GM23338 (cell line): ENCODE measurements around the gene SCNN1B. TPM values are rescaled to one million over a fixed set of nuclear protein-coding genes. Genes with fewer than 3 reads are reported as not detected.

Experiments used
- ATAC-seq: fragments of 200-7000 bp; cut with Tn5 transposase; 3 replicates; pipeline ENCODE4 v1.9.1; 2020
- DNase-seq: peaks from one replicate; pipeline ENCODE4 v3.0.0-alpha.2; 2015; ENCODE audit warnings: low spot score
- H2AFZ ChIP-seq: fragments of 200-600 bp; sonication (generic); 2 replicates; pipeline ENCODE4 v1.8.0; 2016; ENCODE audit warnings: antibody characterized with exemption, mild to moderate bottlenecking, moderate library complexity
- H3F3A ChIP-seq: fragments of 200-600 bp; sonication (generic); replicated peaks from 2 replicates; pipeline ENCODE4 v1.8.0; 2017; ENCODE audit warnings: antibody characterized with exemption, mixed run types, low read depth
- H3K27ac ChIP-seq: fragments of 200-600 bp; sonication (generic); 2 replicates; pipeline ENCODE4 v1.6.1; 2016; ENCODE audit warnings: low read depth
- H3K27me3 ChIP-seq: fragments of 200-600 bp; sonication (generic); 2 replicates; pipeline ENCODE4 v1.8.0; 2016; ENCODE audit warnings: mild to moderate bottlenecking, mixed run types, moderate library complexity; ENCODE audit not compliant: insufficient read depth
- H3K36me3 ChIP-seq: fragments of 200-600 bp; sonication (generic); 2 replicates; pipeline ENCODE4 v1.8.0; 2016; ENCODE audit warnings: mild to moderate bottlenecking; ENCODE audit not compliant: insufficient read depth
- H3K4me1 ChIP-seq: fragments of 200-600 bp; sonication (generic); 2 replicates; pipeline ENCODE4 v1.8.0; 2016; ENCODE audit warnings: mild to moderate bottlenecking, moderate library complexity; ENCODE audit not compliant: insufficient read depth
- H3K4me2 ChIP-seq: fragments of 200-600 bp; sonication (generic); 2 replicates; pipeline ENCODE4 v1.7.1; 2017; ENCODE audit warnings: mixed run types
- H3K4me3 ChIP-seq: fragments of 200-600 bp; sonication (generic); 2 replicates; pipeline ENCODE4 v1.6.1; 2016; ENCODE audit warnings: mixed run types
- H3K79me2 ChIP-seq: fragments of 200-600 bp; sonication (generic); replicated peaks from 2 replicates; pipeline ENCODE4 v1.8.0; 2017; ENCODE audit warnings: mild to moderate bottlenecking; ENCODE audit not compliant: insufficient read depth
- H3K9me2 ChIP-seq: fragments of 200-600 bp; sonication (generic); 2 replicates; pipeline ENCODE4 v1.8.0; 2017; ENCODE audit not compliant: insufficient read depth
- H4K20me1 ChIP-seq: fragments of 200-600 bp; sonication (generic); replicated peaks from 2 replicates; pipeline ENCODE4 v1.8.0; 2017; ENCODE audit warnings: mild to moderate bottlenecking; ENCODE audit not compliant: insufficient read depth
- H3K27ac Mint-ChIP-seq: 2 replicates; pipeline ENCODE4 v1.8.0; 2020; ENCODE audit warnings: inconsistent platforms, mild to moderate bottlenecking, moderate library complexity, mixed read lengths
- H3K27me3 Mint-ChIP-seq: 3 replicates; pipeline ENCODE4 v1.8.0; 2022; ENCODE audit warnings: low read depth, mild to moderate bottlenecking, moderate library complexity, mixed read lengths, inconsistent platforms; ENCODE audit not compliant: insufficient read depth, poor library complexity
- H3K36me3 Mint-ChIP-seq: 3 replicates; pipeline ENCODE4 v1.8.0; 2021; ENCODE audit warnings: low read depth, mild to moderate bottlenecking, inconsistent platforms, moderate library complexity, mixed read lengths
- H3K4me1 Mint-ChIP-seq: 3 replicates; pipeline ENCODE4 v1.8.0; 2020; ENCODE audit warnings: mild to moderate bottlenecking, inconsistent platforms, mixed read lengths
- H3K4me3 Mint-ChIP-seq: 3 replicates; pipeline ENCODE4 v1.8.0; 2021; ENCODE audit warnings: moderate library complexity, mild to moderate bottlenecking, inconsistent platforms, mixed read lengths
- H3K9me3 Mint-ChIP-seq: 3 replicates; pipeline ENCODE4 v1.8.0; 2020; ENCODE audit warnings: moderate library complexity, mild to moderate bottlenecking, inconsistent platforms, mixed read lengths
- CREB1 ChIP-seq: fragments of 250-450 bp; sonication (Bioruptor Pico); IDR thresholded peaks from 2 replicates; pipeline ENCODE4 v1.5.0; 2020; ENCODE audit warnings: low read depth, mild to moderate bottlenecking, moderate library complexity
- EZH2 ChIP-seq: fragments of 200-600 bp; sonication (generic); IDR thresholded peaks from one replicate; pipeline ENCODE4 v1.8.0; 2017; ENCODE audit warnings: antibody characterized with exemption, mild to moderate bottlenecking, low read depth; ENCODE audit not compliant: unreplicated experiment
- EZH2phosphoT487 ChIP-seq: fragments of 200-600 bp; sonication (generic); IDR thresholded peaks from one replicate; pipeline ENCODE4 v1.8.1; 2018; ENCODE audit warnings: antibody characterized with exemption; ENCODE audit not compliant: unreplicated experiment
- JUNB ChIP-seq: IDR thresholded peaks from one replicate; pipeline ENCODE4 v1.6.1; 2016; ENCODE audit warnings: antibody characterized with exemption; ENCODE audit not compliant: unreplicated experiment
- NANOG ChIP-seq: IDR thresholded peaks from 2 replicates; pipeline ENCODE4 v1.6.1; 2016; ENCODE audit warnings: antibody characterized with exemption, borderline replicate concordance
- POLR2AphosphoS5 ChIP-seq: IDR thresholded peaks from 2 replicates; pipeline ENCODE4 v1.6.1; 2016; ENCODE audit warnings: antibody characterized with exemption, low read depth
- STAT1 ChIP-seq: IDR thresholded peaks from one replicate; pipeline ENCODE4 v1.6.1; 2016; ENCODE audit warnings: antibody characterized with exemption; ENCODE audit not compliant: unreplicated experiment
- ZNF114 ChIP-seq: fragments of 250-450 bp; sonication (Bioruptor Pico); IDR thresholded peaks from 2 replicates; pipeline ENCODE4 v1.5.0; 2020; ENCODE audit warnings: mild to moderate bottlenecking, moderate library complexity
- ZNF331 ChIP-seq: fragments of 250-450 bp; sonication (Bioruptor Pico); IDR thresholded peaks from 2 replicates; pipeline ENCODE4 v1.5.0; 2020; ENCODE audit warnings: low read depth, mild to moderate bottlenecking, moderate library complexity
- polyA plus RNA-seq: library from polyadenylated mRNA; unstranded; fragments of >200 nt; fragmentation: Nextera tagmentation; extraction: Ambion mirVana; gene quantifications from 2 replicates; pipeline ENCODE4 v1.2.1, GENCODE V29; 2016
- total RNA-seq: library from RNA; depleted of rRNA; stranded (reverse); fragments of >200 nt; shearing (Covaris generic); gene quantifications from 2 replicates; pipeline ENCODE4 v1.2.3, GENCODE V29; 2014
- TF ChIP-seq, protein P1 (sequence below): fragments of 250-450 bp; sonication (Bioruptor Pico); IDR thresholded peaks from 2 replicates; pipeline ENCODE4 v1.5.0; 2020; ENCODE audit warnings: mild to moderate bottlenecking, moderate library complexity
- TF ChIP-seq, protein P2 (sequence below): IDR thresholded peaks from 2 replicates; pipeline ENCODE4 v1.6.1; 2016; ENCODE audit warnings: antibody characterized with exemption
- TF ChIP-seq, protein P3 (sequence below): IDR thresholded peaks from one replicate; pipeline ENCODE4 v1.6.1; 2018; ENCODE audit warnings: antibody characterized with exemption; ENCODE audit not compliant: unreplicated experiment
- TF ChIP-seq, protein P4 (sequence below), 2 experiments: fragments of 200-600 bp in 1 of 2; sonication (generic) in 1 of 2; conservative IDR thresholded peaks; 2 replicates each; pipeline versions ENCODE4 v1.5.1 to v1.6.1; 2016 to 2017; ENCODE audit warnings: antibody characterized with exemption in 2 of 2, low read depth in 2 of 2, mild to moderate bottlenecking in 2 of 2, moderate library complexity in 1 of 2

SCNN1B gene
- total and polyA plus RNA-seq, 2 experiments from 2014 or later = 0.78 to 1.1 TPM

DNA sequence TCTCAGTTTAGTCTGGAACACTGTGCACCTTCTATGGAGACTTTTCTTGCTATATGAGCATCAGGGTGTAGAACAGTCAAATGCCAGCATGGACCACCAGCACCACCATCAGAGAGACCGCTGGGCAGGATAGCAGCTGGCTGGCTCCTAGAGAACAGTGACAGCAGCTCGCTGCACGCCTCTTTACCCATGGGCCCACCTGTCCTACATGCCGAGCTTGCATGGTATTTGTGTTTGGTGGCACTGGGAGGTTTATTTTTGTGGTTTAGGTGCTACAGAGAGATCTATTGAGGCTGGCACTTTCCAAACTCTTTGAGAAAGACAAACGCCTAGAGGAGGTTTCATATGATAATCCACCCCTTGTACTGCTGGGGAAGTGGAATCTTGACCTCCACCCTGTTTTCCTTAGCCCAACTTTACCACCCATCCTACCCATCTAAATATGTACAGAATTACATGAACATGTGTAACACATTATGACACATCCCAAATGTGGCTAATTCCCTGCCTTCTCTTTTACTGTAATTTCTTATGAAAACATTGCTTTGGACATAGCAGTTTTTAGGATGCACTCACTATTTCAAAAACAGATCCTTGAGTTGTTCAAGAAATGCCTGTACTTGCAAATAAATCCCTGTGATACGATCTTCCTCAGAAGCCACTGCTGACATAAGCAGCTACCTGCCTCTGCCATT is 104.6 kb downstream of the SCNN1B start:
- H3K4me1 ChIP-seq = peaks cover 16% of the 10 kb centered on the region
- TF ChIP-seq STAT1 (no peak), ZNF114 (no peak), JUNB (no peak), NANOG (no peak), EZH2phosphoT487 (no peak), EZH2 (no peak), POLR2AphosphoS5 (no peak), ZNF331 (no peak), CREB1 (no peak)
- TF ChIP-seq, protein P1, sequence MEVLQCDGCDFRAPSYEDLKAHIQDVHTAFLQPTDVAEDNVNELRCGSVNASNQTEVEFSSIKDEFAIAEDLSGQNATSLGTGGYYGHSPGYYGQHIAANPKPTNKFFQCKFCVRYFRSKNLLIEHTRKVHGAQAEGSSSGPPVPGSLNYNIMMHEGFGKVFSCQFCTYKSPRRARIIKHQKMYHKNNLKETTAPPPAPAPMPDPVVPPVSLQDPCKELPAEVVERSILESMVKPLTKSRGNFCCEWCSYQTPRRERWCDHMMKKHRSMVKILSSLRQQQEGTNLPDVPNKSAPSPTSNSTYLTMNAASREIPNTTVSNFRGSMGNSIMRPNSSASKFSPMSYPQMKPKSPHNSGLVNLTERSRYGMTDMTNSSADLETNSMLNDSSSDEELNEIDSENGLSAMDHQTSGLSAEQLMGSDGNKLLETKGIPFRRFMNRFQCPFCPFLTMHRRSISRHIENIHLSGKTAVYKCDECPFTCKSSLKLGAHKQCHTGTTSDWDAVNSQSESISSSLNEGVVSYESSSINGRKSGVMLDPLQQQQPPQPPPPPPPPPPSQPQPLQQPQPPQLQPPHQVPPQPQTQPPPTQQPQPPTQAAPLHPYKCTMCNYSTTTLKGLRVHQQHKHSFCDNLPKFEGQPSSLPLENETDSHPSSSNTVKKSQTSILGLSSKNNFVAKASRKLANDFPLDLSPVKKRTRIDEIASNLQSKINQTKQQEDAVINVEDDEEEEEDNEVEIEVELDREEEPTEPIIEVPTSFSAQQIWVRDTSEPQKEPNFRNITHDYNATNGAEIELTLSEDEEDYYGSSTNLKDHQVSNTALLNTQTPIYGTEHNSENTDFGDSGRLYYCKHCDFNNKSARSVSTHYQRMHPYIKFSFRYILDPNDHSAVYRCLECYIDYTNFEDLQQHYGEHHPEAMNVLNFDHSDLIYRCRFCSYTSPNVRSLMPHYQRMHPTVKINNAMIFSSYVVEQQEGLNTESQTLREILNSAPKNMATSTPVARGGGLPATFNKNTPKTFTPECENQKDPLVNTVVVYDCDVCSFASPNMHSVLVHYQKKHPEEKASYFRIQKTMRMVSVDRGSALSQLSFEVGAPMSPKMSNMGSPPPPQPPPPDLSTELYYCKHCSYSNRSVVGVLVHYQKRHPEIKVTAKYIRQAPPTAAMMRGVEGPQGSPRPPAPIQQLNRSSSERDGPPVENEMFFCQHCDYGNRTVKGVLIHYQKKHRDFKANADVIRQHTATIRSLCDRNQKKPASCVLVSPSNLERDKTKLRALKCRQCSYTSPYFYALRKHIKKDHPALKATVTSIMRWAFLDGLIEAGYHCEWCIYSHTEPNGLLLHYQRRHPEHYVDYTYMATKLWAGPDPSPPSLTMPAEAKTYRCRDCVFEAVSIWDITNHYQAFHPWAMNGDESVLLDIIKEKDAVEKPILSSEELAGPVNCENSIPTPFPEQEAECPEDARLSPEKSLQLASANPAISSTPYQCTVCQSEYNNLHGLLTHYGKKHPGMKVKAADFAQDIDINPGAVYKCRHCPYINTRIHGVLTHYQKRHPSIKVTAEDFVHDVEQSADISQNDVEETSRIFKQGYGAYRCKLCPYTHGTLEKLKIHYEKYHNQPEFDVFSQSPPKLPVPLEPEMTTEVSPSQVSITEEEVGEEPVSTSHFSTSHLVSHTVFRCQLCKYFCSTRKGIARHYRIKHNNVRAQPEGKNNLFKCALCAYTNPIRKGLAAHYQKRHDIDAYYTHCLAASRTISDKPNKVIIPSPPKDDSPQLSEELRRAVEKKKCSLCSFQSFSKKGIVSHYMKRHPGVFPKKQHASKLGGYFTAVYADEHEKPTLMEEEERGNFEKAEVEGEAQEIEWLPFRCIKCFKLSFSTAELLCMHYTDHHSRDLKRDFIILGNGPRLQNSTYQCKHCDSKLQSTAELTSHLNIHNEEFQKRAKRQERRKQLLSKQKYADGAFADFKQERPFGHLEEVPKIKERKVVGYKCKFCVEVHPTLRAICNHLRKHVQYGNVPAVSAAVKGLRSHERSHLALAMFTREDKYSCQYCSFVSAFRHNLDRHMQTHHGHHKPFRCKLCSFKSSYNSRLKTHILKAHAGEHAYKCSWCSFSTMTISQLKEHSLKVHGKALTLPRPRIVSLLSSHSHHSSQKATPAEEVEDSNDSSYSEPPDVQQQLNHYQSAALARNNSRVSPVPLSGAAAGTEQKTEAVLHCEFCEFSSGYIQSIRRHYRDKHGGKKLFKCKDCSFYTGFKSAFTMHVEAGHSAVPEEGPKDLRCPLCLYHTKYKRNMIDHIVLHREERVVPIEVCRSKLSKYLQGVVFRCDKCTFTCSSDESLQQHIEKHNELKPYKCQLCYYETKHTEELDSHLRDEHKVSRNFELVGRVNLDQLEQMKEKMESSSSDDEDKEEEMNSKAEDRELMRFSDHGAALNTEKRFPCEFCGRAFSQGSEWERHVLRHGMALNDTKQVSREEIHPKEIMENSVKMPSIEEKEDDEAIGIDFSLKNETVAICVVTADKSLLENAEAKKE (CRISPR knock-in tag) = no peak
- TF ChIP-seq, protein P2, sequence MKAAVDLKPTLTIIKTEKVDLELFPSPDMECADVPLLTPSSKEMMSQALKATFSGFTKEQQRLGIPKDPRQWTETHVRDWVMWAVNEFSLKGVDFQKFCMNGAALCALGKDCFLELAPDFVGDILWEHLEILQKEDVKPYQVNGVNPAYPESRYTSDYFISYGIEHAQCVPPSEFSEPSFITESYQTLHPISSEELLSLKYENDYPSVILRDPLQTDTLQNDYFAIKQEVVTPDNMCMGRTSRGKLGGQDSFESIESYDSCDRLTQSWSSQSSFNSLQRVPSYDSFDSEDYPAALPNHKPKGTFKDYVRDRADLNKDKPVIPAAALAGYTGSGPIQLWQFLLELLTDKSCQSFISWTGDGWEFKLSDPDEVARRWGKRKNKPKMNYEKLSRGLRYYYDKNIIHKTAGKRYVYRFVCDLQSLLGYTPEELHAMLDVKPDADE = no peak
- TF ChIP-seq, protein P3, sequence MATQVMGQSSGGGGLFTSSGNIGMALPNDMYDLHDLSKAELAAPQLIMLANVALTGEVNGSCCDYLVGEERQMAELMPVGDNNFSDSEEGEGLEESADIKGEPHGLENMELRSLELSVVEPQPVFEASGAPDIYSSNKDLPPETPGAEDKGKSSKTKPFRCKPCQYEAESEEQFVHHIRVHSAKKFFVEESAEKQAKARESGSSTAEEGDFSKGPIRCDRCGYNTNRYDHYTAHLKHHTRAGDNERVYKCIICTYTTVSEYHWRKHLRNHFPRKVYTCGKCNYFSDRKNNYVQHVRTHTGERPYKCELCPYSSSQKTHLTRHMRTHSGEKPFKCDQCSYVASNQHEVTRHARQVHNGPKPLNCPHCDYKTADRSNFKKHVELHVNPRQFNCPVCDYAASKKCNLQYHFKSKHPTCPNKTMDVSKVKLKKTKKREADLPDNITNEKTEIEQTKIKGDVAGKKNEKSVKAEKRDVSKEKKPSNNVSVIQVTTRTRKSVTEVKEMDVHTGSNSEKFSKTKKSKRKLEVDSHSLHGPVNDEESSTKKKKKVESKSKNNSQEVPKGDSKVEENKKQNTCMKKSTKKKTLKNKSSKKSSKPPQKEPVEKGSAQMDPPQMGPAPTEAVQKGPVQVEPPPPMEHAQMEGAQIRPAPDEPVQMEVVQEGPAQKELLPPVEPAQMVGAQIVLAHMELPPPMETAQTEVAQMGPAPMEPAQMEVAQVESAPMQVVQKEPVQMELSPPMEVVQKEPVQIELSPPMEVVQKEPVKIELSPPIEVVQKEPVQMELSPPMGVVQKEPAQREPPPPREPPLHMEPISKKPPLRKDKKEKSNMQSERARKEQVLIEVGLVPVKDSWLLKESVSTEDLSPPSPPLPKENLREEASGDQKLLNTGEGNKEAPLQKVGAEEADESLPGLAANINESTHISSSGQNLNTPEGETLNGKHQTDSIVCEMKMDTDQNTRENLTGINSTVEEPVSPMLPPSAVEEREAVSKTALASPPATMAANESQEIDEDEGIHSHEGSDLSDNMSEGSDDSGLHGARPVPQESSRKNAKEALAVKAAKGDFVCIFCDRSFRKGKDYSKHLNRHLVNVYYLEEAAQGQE = no peak
- TF ChIP-seq, protein P4, sequence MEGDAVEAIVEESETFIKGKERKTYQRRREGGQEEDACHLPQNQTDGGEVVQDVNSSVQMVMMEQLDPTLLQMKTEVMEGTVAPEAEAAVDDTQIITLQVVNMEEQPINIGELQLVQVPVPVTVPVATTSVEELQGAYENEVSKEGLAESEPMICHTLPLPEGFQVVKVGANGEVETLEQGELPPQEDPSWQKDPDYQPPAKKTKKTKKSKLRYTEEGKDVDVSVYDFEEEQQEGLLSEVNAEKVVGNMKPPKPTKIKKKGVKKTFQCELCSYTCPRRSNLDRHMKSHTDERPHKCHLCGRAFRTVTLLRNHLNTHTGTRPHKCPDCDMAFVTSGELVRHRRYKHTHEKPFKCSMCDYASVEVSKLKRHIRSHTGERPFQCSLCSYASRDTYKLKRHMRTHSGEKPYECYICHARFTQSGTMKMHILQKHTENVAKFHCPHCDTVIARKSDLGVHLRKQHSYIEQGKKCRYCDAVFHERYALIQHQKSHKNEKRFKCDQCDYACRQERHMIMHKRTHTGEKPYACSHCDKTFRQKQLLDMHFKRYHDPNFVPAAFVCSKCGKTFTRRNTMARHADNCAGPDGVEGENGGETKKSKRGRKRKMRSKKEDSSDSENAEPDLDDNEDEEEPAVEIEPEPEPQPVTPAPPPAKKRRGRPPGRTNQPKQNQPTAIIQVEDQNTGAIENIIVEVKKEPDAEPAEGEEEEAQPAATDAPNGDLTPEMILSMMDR (conservative IDR thresholded peaks at IDR 0.05; ENCODE audit: low read depth in 2 of 2) = no peak
- no peaks in the 10 kb centered on the region for H3K27me3 ChIP-seq
- DNase-seq (no peak), ATAC-seq (no peak)
- H3K9me3 Mint-ChIP-seq = no peaks in the 10 kb centered on the region
- H3K4me3 ChIP-seq = no peak overlapping the region
- H3K4me1 Mint-ChIP-seq = peaks cover 20% of the 10 kb centered on the region
- H3K9me2 ChIP-seq = no peaks in the 10 kb centered on the region
- no peak overlapping the region for H3K27ac Mint-ChIP-seq
- no peaks in the 10 kb centered on the region for H3F3A ChIP-seq
- H3K27ac ChIP-seq = no peak overlapping the region
- H2AFZ ChIP-seq = no peak overlapping the region
- peaks cover 28% of the 10 kb centered on the region for H3K36me3 Mint-ChIP-seq
- no peaks in the 10 kb centered on the region for H3K79me2 ChIP-seq
- H3K4me2 ChIP-seq = no peak overlapping the region
- no peak overlapping the region for H3K4me3 Mint-ChIP-seq
- H3K27me3 Mint-ChIP-seq = peaks cover 3% of the 10 kb centered on the region
- H3K36me3 ChIP-seq = peaks cover 14% of the 10 kb centered on the region
- no peaks in the 10 kb centered on the region for H4K20me1 ChIP-seq
